Keratinocyte (primary cell): ENCODE measurements around the gene ROR1.

Source experiments
- EZH2 ChIP-seq: IDR thresholded peaks from one replicate; pipeline ENCODE4 v1.6.1; 2012; ENCODE audit warnings: inconsistent platforms, mild to moderate bottlenecking, low read length, moderate library complexity
- TF ChIP-seq, protein P1 (sequence below), 3 experiments: IDR thresholded peaks in 1 of 3; conservative IDR thresholded peaks in 1 of 3; optimal IDR thresholded peaks in 1 of 3; 2 replicates in 2 of 3; 3 replicates in 1 of 3; pipeline versions ENCODE3 to v1.5.1; 2011; ENCODE audit warnings: low read length in 3 of 3, mild to moderate bottlenecking in 3 of 3, moderate library complexity in 2 of 3, control low read depth in 1 of 3, inconsistent platforms in 1 of 3; ENCODE audit not compliant: insufficient read depth in 2 of 3; ENCODE audit errors: extremely low read depth in 1 of 3

DNA sequence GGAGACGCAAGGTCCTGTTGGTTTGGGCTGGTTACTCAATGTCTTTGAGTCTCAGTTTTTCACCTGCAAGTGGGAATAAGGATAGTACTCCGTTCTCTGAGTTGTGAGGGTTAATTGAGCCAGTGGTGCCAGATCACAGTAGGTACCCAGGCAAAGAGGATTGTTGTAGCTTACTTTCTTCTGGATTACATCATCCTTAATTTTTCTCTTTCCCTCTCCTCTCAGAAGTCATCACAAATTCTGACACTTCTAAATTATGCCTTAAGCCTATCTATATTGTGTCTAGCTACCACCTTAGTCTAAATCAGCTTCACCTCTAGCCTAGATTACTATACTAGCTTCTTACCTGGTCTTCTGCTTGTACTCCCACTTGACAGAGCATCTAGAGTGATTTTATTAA is 149.5 kb downstream of the ROR1 start:
- TF ChIP-seq, protein P1, sequence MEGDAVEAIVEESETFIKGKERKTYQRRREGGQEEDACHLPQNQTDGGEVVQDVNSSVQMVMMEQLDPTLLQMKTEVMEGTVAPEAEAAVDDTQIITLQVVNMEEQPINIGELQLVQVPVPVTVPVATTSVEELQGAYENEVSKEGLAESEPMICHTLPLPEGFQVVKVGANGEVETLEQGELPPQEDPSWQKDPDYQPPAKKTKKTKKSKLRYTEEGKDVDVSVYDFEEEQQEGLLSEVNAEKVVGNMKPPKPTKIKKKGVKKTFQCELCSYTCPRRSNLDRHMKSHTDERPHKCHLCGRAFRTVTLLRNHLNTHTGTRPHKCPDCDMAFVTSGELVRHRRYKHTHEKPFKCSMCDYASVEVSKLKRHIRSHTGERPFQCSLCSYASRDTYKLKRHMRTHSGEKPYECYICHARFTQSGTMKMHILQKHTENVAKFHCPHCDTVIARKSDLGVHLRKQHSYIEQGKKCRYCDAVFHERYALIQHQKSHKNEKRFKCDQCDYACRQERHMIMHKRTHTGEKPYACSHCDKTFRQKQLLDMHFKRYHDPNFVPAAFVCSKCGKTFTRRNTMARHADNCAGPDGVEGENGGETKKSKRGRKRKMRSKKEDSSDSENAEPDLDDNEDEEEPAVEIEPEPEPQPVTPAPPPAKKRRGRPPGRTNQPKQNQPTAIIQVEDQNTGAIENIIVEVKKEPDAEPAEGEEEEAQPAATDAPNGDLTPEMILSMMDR (optimal IDR thresholded peaks at IDR 0.05 in 1 of 3, IDR thresholded peaks at IDR 0.05 in 1 of 3, conservative IDR thresholded peaks at IDR 0.05 in 1 of 3; ENCODE audit: extremely low read depth in 1 of 3, insufficient read depth in 2 of 3, low read length in 3 of 3), result no peak
- TF ChIP-seq EZH2, result no peak
